OCI-LY3 (cell line): ENCODE data around the gene RAB3GAP2.

Experiments used
- EZH2phosphoT487 ChIP-seq: fragments of 200-600 bp; shearing (Covaris generic); IDR thresholded peaks from 2 replicates; pipeline ENCODE4 v1.6.1; 2018; ENCODE audit warnings: antibody characterized with exemption, mixed run types, low read depth
- TF ChIP-seq, protein P1 (sequence below): fragments of 200-600, 300-600 bp; sonication (generic); IDR thresholded peaks from 2 replicates; pipeline ENCODE4 v1.5.1; 2014; ENCODE audit warnings: antibody characterized with exemption, low read length, low read depth

DNA sequence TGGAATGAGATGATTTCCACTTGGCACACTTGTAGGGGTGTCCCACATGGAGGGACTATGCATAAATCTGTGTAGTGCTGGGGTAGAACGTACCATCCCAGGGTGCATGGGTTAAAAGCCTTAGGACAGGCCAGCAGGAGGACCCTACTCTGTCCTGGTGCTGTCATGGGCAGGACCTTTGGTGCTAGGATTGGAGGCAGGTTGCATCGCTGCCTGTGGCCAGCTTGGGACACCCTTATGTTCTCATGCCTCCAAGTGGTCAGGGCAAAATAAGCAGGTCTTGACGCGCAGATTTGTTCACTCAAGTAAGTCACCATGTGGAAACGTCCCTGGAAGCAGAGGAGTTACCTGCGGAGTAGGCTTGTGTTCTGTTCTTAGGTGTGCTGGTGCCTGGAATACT, 49.5 kb upstream of the RAB3GAP2 start:
- TF ChIP-seq, protein P1, sequence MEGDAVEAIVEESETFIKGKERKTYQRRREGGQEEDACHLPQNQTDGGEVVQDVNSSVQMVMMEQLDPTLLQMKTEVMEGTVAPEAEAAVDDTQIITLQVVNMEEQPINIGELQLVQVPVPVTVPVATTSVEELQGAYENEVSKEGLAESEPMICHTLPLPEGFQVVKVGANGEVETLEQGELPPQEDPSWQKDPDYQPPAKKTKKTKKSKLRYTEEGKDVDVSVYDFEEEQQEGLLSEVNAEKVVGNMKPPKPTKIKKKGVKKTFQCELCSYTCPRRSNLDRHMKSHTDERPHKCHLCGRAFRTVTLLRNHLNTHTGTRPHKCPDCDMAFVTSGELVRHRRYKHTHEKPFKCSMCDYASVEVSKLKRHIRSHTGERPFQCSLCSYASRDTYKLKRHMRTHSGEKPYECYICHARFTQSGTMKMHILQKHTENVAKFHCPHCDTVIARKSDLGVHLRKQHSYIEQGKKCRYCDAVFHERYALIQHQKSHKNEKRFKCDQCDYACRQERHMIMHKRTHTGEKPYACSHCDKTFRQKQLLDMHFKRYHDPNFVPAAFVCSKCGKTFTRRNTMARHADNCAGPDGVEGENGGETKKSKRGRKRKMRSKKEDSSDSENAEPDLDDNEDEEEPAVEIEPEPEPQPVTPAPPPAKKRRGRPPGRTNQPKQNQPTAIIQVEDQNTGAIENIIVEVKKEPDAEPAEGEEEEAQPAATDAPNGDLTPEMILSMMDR, result no peak
- no peak for TF ChIP-seq EZH2phosphoT487
